Neural progenitor cell (in vitro differentiated cells): Measurements from ENCODE around the gene ZBTB24. TPM values are rescaled to one million over a fixed set of nuclear protein-coding genes. Genes with fewer than 3 reads are reported as not detected.
"Not testable (repeated sequence)": the region's sequence is repeated elsewhere in the genome, so short reads cannot be mapped to it uniquely, and the experiment has no call there.

ENCODE experiments used
- DNase-seq: peaks from one replicate; pipeline ENCODE4 v3.0.0-alpha.2; 2016; ENCODE audit warnings: low spot score
- H2AFZ ChIP-seq: fragments of 200-600 bp; sonication (generic); replicated peaks from 2 replicates; pipeline ENCODE4 v1.6.1; 2016; ENCODE audit warnings: antibody characterized with exemption
- H3F3A ChIP-seq: fragments of 200-600 bp; sonication (generic); 2 replicates; pipeline ENCODE4 v1.6.1; 2016; ENCODE audit warnings: antibody characterized with exemption, low read depth
- H3K27ac ChIP-seq: fragments of 200-600 bp; sonication (generic); 2 replicates; pipeline ENCODE4 v1.5.1; 2016; ENCODE audit warnings: mild to moderate bottlenecking
- H3K27me3 ChIP-seq: fragments of 200-600 bp; sonication (generic); 2 replicates; pipeline ENCODE4 v1.6.1; 2016; ENCODE audit warnings: mild to moderate bottlenecking, moderate library complexity
- H3K36me3 ChIP-seq: fragments of 200-600 bp; sonication (generic); 2 replicates; pipeline ENCODE4 v1.5.1; 2016
- H3K4me1 ChIP-seq: fragments of 200-600 bp; sonication (generic); 2 replicates; pipeline ENCODE4 v1.6.1; 2016; ENCODE audit warnings: mixed run types
- H3K4me2 ChIP-seq: fragments of 200-600 bp; sonication (generic); 2 replicates; pipeline ENCODE4 v1.6.1; 2016
- H3K4me3 ChIP-seq: fragments of 200-600 bp; sonication (generic); 2 replicates; pipeline ENCODE4 v1.5.1; 2016
- H3K79me2 ChIP-seq: fragments of 200-600 bp; sonication (generic); 2 replicates; pipeline ENCODE4 v1.6.1; 2016; ENCODE audit warnings: low read depth
- H3K9ac ChIP-seq: fragments of 200-600 bp; sonication (generic); 2 replicates; pipeline ENCODE4 v1.6.1; 2016
- H3K9me3 ChIP-seq: fragments of 200-600 bp; sonication (generic); 2 replicates; pipeline ENCODE4 v1.5.1; 2016; ENCODE audit warnings: low read depth
- H4K20me1 ChIP-seq: fragments of 200-600 bp; sonication (generic); 2 replicates; pipeline ENCODE4 v1.6.1; 2016; ENCODE audit warnings: low read depth
- H3K27ac Mint-ChIP-seq: 3 replicates; pipeline ENCODE4 v1.8.0; 2021; ENCODE audit warnings: mixed read lengths
- H3K27me3 Mint-ChIP-seq: 2 replicates; pipeline ENCODE4 v1.8.0; 2022; ENCODE audit warnings: low read depth, mild to moderate bottlenecking, inconsistent platforms, moderate library complexity, mixed read lengths; ENCODE audit not compliant: insufficient read depth
- H3K36me3 Mint-ChIP-seq: 3 replicates; pipeline ENCODE4 v1.8.0; 2021; ENCODE audit warnings: mixed read lengths
- H3K4me1 Mint-ChIP-seq: 3 replicates; pipeline ENCODE4 v1.8.0; 2021; ENCODE audit warnings: mixed read lengths
- H3K4me3 Mint-ChIP-seq: 3 replicates; pipeline ENCODE4 v1.8.0; 2021; ENCODE audit warnings: mild to moderate bottlenecking, moderate library complexity, mixed read lengths
- H3K9me3 Mint-ChIP-seq: 3 replicates; pipeline ENCODE4 v1.8.0; 2020; ENCODE audit warnings: mixed read lengths
- CTCF ChIP-seq: fragments of 200-600 bp; sonication (generic); IDR thresholded peaks from 2 replicates; pipeline ENCODE4 v1.5.1; 2017; ENCODE audit warnings: antibody characterized with exemption, mild to moderate bottlenecking
- EZH2 ChIP-seq: fragments of 200-600 bp; sonication (generic); IDR thresholded peaks from 2 replicates; pipeline ENCODE4 v1.6.1; 2017; ENCODE audit warnings: antibody characterized with exemption, mild to moderate bottlenecking, moderate library complexity
- EZH2phosphoT487 ChIP-seq: fragments of 200-600 bp; sonication (generic); IDR thresholded peaks from 2 replicates; pipeline ENCODE4 v1.6.1; 2017; ENCODE audit warnings: antibody characterized with exemption
- total RNA-seq: library from RNA; depleted of rRNA; stranded (reverse); fragments of >200 nt; gene quantifications from 2 replicates; pipeline ENCODE4 v1.2.3, GENCODE V29; 2015; ENCODE audit warnings: low replicate concordance

Gene ZBTB24
- total RNA-seq, 1 donor from 2014 or later: 17.3 TPM

- Histone ChIP-seq H3F3A (peaks cover 6% of the 10 kb centered on the region), H2AFZ (no peak overlapping the region), H3K4me3 (no peak overlapping the region), H4K20me1 (peaks cover 7% of the 10 kb centered on the region), H3K27me3 (no peaks in the 10 kb centered on the region), H3K27ac (no peak overlapping the region), H3K9ac (no peak overlapping the region), H3K36me3 (peaks cover 15% of the 10 kb centered on the region), H3K4me1 (no peaks in the 10 kb centered on the region), H3K79me2 (peaks cover 26% of the 10 kb centered on the region), H3K9me3 (no peaks in the 10 kb centered on the region), H3K4me2 (no peak overlapping the region)
- Mint-ChIP-seq H3K27ac (no peak overlapping the region), H3K36me3 (peaks cover 51% of the 10 kb centered on the region), H3K4me3 (no peak overlapping the region), H3K4me1 (peaks cover 12% of the 10 kb centered on the region), H3K9me3 (no peaks in the 10 kb centered on the region), H3K27me3 (peaks cover 7% of the 10 kb centered on the region)
- TF ChIP-seq EZH2 (no peak), CTCF (no peak), EZH2phosphoT487 (no peak)
- no peak for DNase-seq
Observed at GRCh38 chr6:109466212-109466923, 16.7 kb downstream of the ZBTB24 start.

- no peak overlapping the region for H3K4me3 ChIP-seq
- peaks cover 18% of the 10 kb centered on the region for H3K36me3 ChIP-seq
- H3K27me3 Mint-ChIP-seq: peaks cover 7% of the 10 kb centered on the region
- H3F3A ChIP-seq: peaks cover 12% of the 10 kb centered on the region
- H3K36me3 Mint-ChIP-seq: peaks cover 52% of the 10 kb centered on the region
- no peaks in the 10 kb centered on the region for H3K9me3 Mint-ChIP-seq
- no peak for DNase-seq
- no peaks in the 10 kb centered on the region for H3K9me3 ChIP-seq
- no peaks in the 10 kb centered on the region for H3K27me3 ChIP-seq
- no peak overlapping the region for H2AFZ ChIP-seq
- H3K4me1 ChIP-seq: peaks cover under 1% of the 10 kb centered on the region
- no peak overlapping the region for H3K4me2 ChIP-seq
- peaks cover 26% of the 10 kb centered on the region for H3K79me2 ChIP-seq
- H3K27ac ChIP-seq: no peak overlapping the region
- H3K4me1 Mint-ChIP-seq: peaks cover 12% of the 10 kb centered on the region
- no peak overlapping the region for H3K4me3 Mint-ChIP-seq
- TF ChIP-seq CTCF (no peak), EZH2 (no peak), EZH2phosphoT487 (no peak)
- peaks cover 7% of the 10 kb centered on the region for H4K20me1 ChIP-seq
- no peak overlapping the region for H3K27ac Mint-ChIP-seq
- H3K9ac ChIP-seq: no peak overlapping the region
Observed at GRCh38 chr6:109465772-109466171, 17.2 kb downstream of the ZBTB24 start.

DNA sequence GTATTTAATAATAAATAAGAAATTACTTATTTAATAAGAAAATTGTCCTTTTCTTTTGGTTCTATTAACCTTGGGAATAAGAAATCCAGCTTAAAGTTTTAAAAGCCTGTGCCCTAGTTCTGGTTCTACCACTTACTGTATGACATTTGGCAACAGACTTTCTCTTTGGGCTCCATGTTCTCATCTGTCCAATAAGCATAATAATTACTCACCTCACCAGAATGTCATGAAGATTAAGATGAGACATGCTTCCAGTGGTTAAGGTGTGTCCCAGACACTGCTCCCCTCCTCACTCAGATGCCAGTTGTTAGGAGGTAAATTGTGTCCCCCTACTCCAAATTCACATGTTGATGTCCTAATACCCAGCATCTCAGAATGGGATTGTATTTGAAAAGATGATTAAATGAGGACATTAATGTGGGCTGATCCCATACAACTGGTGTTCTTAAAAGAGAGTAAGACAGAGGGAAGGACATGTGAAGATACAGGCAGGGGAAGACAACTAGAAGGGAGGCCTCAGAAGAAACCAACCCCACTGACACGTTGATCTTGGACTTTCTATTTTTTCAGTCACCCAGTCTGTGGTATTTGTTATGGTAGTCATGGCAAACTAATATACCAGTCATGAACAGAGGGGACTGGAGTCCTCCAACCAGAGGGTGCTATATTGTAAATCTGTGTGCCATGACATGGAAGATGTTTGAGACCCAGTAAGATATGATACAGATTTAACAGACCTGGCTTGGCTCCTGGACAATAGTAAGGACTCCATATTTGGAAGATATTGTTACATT lies 21.1 kb downstream of the ZBTB24 start:
- Histone ChIP-seq H4K20me1 (peaks cover 15% of the 10 kb centered on the region), H3K27ac (no peak overlapping the region), H3K4me1 (peaks cover 23% of the 10 kb centered on the region), H2AFZ (no peak overlapping the region), H3K27me3 (no peaks in the 10 kb centered on the region), H3F3A (peaks cover 46% of the 10 kb centered on the region), H3K36me3 (peaks cover 18% of the 10 kb centered on the region), H3K9me3 (no peaks in the 10 kb centered on the region), H3K9ac (no peak overlapping the region), H3K4me2 (no peak overlapping the region), H3K79me2 (peaks cover 19% of the 10 kb centered on the region), H3K4me3 (no peak overlapping the region)
- Mint-ChIP-seq H3K4me3 (no peak overlapping the region), H3K9me3 (no peaks in the 10 kb centered on the region), H3K27me3 (peaks cover 8% of the 10 kb centered on the region), H3K27ac (no peak overlapping the region), H3K36me3 (peaks cover 28% of the 10 kb centered on the region), H3K4me1 (peaks cover 31% of the 10 kb centered on the region)
- TF ChIP-seq EZH2phosphoT487: no peak
- TF ChIP-seq CTCF: no peak
- TF ChIP-seq EZH2: no peak
- no peak for DNase-seq

- H3K36me3 ChIP-seq: peaks cover 18% of the 10 kb centered on the region
- not testable (repeated sequence) for H2AFZ ChIP-seq, H3K4me3 ChIP-seq, H3K27ac ChIP-seq, H3K27me3 ChIP-seq, H3K9ac ChIP-seq, H3K27ac Mint-ChIP-seq, H3K9me3 ChIP-seq, DNase-seq, H3K9me3 Mint-ChIP-seq, H3K4me3 Mint-ChIP-seq, H3K4me2 ChIP-seq
- peaks cover 38% of the 10 kb centered on the region for H3K4me1 Mint-ChIP-seq
- peaks cover 15% of the 10 kb centered on the region for H4K20me1 ChIP-seq
- H3K4me1 ChIP-seq: peaks cover 28% of the 10 kb centered on the region
- H3F3A ChIP-seq: peaks cover 53% of the 10 kb centered on the region
- peaks cover 26% of the 10 kb centered on the region for H3K36me3 Mint-ChIP-seq
- H3K27me3 Mint-ChIP-seq: peaks cover 15% of the 10 kb centered on the region
- H3K79me2 ChIP-seq: peaks cover 26% of the 10 kb centered on the region
Observed at GRCh38 chr6:109461205-109461604, 21.8 kb downstream of the ZBTB24 start.
